Peyer's patch (tissue), 4 donors: ENCODE data around the gene DLGAP1.

Experiments used
- CTCF ChIP-seq, 6 experiments: fragments of 450-650 bp in 4 of 6; fragments of 200-600 bp in 2 of 6; sonication (generic) in 1 of 6; IDR thresholded peaks; one replicate each; pipeline ENCODE4 v1.5.1; 2017 to 2019; ENCODE audit warnings: antibody characterized with exemption in 6 of 6, mild to moderate bottlenecking in 3 of 6, moderate library complexity in 1 of 6
- POLR2A ChIP-seq, 2 donors: fragments of 450-650 bp; IDR thresholded peaks; one replicate each; pipeline ENCODE4 v1.5.1; 2017; ENCODE audit warnings: antibody characterized with exemption in 2 of 2, mild to moderate bottlenecking in 2 of 2, moderate library complexity in 2 of 2

- TF ChIP-seq CTCF (IDR thresholded peaks at IDR 0.05) (no peak), POLR2A (IDR thresholded peaks at IDR 0.05) (no peak)
Observed at GRCh38 chr18:4016391-4017049, 438.6 kb downstream of the DLGAP1 start.
